Renal pelvis (tissue), 4 donors: ENCODE data around the gene MTFR1L. TPM values are rescaled to one million over a fixed set of nuclear protein-coding genes. Genes with fewer than 3 reads are reported as not detected.

ENCODE experiments used
- DNase-seq: peaks from one replicate; pipeline ENCODE4 v3.0.0-alpha.2; 2013
- polyA plus RNA-seq, 3 donors: library from polyadenylated mRNA; unstranded; fragments of 120-200 nt; gene quantifications; one replicate each; pipeline ENCODE4 v1.2.1, GENCODE V29; 2013; ENCODE audit not compliant: insufficient read length in 3 of 3

Gene MTFR1L
- polyA plus RNA-seq, 3 donors, result 86.2 to 120 (median 95.4) TPM

- no peak for DNase-seq
Observed at GRCh38 chr1:25785333-25786067, 34.3 kb upstream of the MTFR1L start.

GRCh38 chr1:25786887-25787759 is 32.6 kb upstream of the MTFR1L start:
- DNase-seq, result no peak

GRCh38 chr1:25787760-25788166 is 32.0 kb upstream of the MTFR1L start:
- DNase-seq, result no peak

- no peak for DNase-seq
Observed at GRCh38 chr1:25790472-25790871, 29.3 kb upstream of the MTFR1L start.

- DNase-seq, result no peak
Observed at GRCh38 chr1:25792115-25792514, 27.6 kb upstream of the MTFR1L start.

GRCh38 chr1:25793585-25794170 is 26.1 kb upstream of the MTFR1L start:
- no peak for DNase-seq

- no peak for DNase-seq
Observed at GRCh38 chr1:25794325-25794724, 25.4 kb upstream of the MTFR1L start.

- no peak for DNase-seq
Observed at GRCh38 chr1:25795211-25795610, 24.5 kb upstream of the MTFR1L start.

GRCh38 chr1:25795946-25796810 is 23.6 kb upstream of the MTFR1L start:
- no peak for DNase-seq

GRCh38 chr1:25796811-25797458 is 22.8 kb upstream of the MTFR1L start:
- DNase-seq, result no peak

GRCh38 chr1:25797939-25798338 is 21.8 kb upstream of the MTFR1L start:
- no peak for DNase-seq

- no peak for DNase-seq
Observed at GRCh38 chr1:25798666-25799351, 20.9 kb upstream of the MTFR1L start.

- no peak for DNase-seq
Observed at GRCh38 chr1:25799352-25799934, 20.3 kb upstream of the MTFR1L start.

- DNase-seq, result peak; percentile 59
Observed at GRCh38 chr1:25799935-25800702, 19.6 kb upstream of the MTFR1L start, which contains the start of gene SELENON. TSS of gene SELENON (plus strand) at chr1:25800193. CDS start at chr1:25800231, 38 bp downstream.

GRCh38 chr1:25800703-25801377 is 18.9 kb upstream of the MTFR1L start:
- DNase-seq, result no peak

- DNase-seq, result no peak
Observed at GRCh38 chr1:25802915-25803314, 16.8 kb upstream of the MTFR1L start.

- DNase-seq, result no peak
Observed at GRCh38 chr1:25803368-25803767, 16.4 kb upstream of the MTFR1L start.

- DNase-seq, result no peak
Observed at GRCh38 chr1:25804244-25804963, 15.3 kb upstream of the MTFR1L start.
